ENCODE measurements around the gene SLC5A4.

SLC5A4 gene

DNA sequence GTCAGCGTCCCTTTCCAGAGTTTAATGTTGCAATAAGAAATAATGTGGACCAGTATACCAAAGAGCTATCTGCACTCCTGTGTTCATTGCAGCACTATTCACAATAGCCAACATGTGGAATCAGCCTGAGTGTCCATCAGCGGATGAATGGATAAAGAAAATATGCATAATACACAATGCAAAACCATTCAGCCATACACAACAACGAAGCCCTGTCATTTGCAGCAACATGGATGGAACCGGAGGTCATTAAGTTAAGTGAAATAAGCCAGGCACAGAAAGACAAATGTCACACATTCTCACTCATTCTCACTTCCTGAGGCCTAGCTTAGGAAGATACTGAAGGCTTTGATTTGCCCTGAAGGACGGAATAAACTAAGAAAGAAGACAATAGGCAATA is 22.1 kb downstream of the SLC5A4 start:
- DNase-seq = no peak

DNA sequence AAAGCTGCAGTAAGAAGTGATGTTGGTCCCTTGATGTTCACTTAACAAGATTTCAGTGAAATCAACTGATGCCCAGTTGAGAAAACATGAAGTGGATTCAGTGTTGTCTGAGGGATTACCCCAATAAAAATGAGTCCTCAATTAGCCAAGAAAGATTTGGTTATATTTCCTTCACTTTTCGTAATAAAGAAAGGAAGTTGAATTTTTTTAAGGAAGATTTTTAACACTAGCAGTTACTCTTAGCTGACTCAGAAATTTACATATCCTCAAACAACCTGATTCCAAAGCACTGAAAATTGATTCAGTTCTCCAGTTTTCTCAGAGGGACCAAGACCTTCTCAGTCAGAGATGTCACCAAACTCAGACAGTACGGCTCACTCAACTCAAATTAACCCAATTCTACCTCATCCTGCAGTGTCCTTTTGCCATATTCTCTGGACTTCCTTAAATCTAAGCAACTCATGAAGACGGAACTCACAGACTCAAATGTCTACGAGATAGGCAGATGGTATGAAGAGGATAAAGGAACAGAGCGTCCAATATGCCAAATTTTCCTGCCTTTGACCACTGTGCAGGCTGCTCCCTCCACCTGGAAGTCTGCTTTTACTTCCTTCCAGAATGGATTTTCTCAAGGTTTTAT is 22.8 kb downstream of the SLC5A4 start:
- no peak for DNase-seq

DNA sequence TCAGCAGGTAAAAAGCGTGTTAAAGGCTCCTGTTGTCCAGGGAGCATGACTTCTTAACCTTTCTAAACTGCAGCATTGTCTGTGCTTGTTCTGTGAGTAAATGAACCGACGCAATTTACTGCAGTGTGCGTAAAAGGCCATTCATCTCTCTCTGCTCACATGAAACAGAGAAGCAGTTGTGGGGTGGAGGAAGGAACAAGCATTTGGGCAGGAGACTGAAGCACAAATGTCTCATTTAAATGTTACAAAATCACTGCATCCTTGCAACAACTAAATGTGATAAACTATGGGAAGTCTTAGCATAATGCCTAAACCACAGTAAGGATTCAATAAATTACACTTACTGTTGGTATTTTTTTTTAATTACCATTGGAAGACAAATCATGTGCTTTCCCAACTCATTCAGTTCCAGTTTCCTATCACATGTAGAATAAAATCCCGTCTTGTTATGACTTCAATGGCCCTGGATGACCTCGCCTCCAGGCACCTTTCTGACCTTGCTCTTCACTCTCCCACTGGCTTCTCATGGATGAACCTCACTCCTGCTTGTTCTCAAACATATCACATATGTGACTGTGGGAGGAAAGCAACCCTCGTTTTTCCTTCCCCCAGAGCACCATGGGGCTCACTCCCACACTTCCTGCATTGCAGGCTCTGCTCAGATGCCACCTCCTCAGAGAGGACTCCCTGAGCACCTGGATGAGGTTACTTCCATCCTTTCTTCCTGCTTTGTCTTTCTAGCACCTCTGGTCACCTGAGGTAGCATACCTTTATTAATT is 28.6 kb downstream of the SLC5A4 start:
- DNase-seq = no peak

DNA sequence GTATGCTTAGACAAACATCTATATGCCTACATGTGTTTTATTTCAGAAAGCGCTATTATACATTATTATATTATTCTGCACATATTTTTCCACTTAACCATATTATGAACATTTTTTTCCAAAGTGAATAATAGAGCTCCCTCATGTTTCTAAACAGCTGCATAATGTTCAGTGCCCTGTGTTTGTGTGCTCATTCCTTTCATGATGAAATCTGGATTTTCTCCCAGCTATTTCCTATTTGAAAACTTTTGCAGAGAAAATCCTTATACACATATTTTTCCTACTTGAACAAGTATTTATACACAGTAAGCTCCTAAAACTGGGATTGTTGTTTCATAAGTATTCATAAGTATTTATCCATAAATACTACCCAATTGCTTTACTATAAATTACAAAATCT is 32.2 kb downstream of the SLC5A4 start:
- no peak for DNase-seq

DNA sequence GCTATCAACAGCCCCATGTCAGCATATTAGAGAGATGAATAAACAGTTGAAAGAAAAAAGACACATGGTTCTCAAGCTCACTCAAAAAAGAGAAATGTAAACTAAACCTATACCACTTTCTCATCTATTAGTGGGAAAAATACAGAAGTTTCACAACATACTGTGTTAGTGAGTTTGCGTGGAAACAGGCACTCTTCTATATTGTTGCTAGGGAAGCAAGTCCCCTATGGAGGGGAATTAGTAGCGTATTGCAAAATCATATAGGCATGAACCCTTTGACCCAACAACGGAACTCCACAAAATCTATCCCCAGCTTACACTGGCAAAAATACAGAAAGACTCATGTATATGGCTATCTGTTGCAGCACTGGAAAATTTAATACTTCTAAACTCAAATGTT is 36.1 kb downstream of the SLC5A4 start:
- DNase-seq = no peak

DNA sequence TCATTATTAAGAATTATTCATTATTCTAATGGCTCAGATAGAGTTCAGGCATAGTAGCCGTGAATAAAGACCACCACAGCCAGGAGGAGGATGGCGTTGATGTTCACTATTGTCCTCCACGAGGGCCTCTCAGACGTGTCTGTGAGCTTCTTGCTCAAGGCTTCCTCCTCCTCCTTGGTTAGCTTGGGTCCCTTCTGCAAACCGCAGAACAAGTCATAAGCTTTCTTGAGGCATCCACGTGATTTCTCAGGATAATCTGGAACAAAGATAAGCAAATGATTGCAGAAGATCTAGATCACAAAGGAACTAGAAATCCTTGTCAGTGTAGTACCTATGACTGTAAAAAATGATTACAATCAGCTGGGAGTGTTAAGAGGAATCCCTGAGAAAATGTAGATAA is 36.7 kb downstream of the SLC5A4 start:
- DNase-seq = peak in 1 of 51 donors; percentile 13

DNA sequence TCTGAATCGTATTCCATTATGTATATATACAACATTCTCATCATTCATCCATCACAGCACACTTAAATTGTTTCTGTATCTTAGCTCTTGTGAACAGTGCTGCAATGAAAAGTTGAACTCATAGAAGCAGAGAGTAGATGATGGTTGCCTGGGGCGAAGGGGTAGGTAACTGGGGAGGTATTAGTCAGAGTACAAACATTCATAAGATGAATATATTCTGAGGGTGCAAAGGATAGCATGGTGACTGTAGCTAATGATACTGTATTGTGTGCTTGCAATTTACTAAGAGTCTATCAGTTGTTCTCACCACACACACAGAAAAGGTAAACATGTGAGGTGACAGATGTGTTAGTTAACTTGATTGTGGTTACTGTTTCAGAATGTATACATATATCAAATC is 37.7 kb downstream of the SLC5A4 start:
- no peak for DNase-seq

DNA sequence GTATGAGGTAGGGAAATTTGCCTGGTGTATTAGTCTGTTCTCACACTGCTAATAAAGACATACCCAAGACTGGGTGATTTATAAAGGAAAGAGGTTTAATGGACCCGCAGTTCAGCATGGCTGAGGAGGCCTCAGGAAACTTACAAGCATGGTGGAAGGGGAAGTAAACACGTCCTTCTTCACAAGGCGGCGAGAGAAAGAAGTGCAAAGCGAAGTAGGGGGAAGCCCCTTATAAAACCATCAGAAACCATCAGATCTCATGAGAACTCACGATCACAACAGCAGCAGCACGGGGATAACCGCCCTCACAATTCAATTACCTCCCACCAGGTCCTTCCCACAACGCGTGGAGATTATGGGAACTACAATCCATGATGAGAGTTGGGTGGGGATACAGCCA is 38.2 kb downstream of the SLC5A4 start:
- no peak for DNase-seq

DNA sequence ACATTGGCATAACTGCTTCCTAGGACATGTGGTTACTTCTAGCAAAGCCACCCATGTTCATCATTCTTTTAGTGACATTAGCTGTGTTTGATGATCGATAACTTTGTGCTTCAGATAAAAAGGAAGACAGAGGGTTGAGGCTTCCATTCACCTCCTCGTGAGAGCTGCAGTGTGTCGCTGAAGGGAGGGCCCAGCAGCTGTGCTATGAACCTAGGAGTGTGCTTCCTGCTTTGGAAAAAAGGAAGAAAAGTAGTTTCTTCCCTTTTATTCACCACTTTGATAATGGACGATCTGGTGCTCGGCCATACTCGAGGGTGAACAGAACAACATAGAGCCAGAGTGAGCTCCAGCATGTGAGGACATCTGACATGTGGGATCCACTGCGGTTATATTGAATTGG is 44.1 kb downstream of the SLC5A4 start:
- DNase-seq = no peak

DNA sequence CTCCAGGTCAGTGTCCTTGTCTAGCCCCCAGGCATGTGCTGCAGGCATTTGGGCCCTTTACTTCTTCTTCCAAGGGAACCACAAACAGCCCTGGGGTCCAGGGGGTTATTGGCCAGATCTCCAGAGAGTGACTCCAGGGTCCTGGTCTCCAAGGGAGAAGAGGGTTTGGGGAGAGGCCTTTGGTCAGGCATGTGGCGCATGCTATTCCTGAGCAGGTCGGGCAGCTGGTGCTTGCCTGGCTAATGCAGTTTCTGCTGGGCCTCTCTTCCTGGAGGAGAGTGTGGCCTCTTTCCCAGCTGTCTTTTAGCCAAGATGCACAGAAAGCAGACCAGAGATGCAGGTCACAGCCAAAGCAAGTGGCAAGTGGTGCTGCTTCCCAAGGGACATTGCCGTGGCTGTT is 46.5 kb downstream of the SLC5A4 start:
- no peak for DNase-seq

DNA sequence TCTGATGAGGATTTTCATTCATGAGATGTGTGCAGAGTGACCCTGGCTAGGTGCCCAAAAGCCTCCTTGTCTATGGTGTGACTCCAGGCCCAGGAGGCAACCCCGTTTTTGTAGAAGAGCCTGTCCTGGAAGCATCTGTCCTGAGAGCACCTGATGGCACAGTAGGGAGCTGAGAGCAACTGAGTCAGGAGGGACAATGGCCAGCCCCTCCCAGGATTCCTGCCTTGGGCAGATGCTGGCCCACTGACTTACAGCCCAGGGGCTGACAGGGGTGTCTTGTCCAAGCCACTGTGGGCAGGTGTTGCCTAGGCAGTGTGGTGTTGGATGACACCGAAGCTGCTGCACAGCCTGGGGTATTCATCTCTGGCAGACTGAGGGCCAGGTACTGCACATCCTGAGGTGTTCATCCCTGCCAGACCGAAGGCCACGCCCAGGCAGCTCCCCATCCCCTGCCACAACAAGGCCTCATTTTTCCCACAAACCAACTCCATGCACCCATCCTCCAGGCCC is 47.1 kb downstream of the SLC5A4 start:
- DNase-seq = no peak

DNA sequence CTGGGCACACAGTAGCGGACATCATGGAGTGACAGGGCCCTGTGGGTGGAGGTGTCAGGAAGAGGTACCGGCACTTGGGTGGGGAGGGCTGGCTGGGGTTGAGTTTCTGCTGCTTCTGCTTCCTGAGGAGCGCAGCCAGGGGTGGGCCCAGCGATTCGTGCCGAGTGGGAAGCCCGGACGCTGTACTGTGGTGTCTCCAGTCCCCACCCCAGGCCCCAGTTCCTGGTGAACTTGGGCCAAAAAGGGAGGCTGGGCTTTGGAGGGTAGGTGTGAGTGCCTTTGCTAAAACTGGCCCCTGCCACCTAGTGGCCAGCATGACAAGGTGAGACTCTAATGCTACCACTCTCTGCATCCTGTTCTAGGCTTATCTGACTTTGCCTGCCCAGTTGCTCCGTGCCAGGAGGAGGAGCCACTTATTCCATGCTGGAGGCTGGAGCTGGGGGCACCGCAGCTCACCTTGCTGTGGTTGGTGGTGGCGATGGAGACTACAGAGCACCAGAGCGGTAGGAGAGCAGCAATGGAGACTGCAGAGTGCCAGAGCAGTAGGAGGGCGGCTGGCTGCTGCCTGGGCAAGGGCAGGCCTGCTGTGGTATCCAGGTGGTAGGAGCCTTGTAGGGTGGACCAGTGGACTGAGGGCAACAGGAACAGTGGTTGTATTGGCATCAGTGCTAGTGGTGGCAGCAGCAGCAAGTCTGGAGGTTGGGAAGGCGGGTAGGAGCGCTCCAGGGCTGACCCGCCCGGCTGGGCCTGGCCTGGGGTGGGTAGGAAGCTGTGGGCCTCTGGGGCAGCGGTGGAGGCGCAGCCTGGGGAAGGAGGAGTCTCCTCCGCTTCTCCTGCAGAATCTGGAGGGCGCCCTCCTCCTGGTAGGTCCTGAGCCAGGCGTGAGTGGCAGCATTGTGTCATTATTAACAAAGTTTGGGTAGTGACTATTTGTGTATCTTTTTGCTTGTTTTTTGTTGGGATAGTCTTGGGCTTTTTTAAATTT is 48.1 kb downstream of the SLC5A4 start:
- DNase-seq = peak in 1 of 51 donors; percentile 13

DNA sequence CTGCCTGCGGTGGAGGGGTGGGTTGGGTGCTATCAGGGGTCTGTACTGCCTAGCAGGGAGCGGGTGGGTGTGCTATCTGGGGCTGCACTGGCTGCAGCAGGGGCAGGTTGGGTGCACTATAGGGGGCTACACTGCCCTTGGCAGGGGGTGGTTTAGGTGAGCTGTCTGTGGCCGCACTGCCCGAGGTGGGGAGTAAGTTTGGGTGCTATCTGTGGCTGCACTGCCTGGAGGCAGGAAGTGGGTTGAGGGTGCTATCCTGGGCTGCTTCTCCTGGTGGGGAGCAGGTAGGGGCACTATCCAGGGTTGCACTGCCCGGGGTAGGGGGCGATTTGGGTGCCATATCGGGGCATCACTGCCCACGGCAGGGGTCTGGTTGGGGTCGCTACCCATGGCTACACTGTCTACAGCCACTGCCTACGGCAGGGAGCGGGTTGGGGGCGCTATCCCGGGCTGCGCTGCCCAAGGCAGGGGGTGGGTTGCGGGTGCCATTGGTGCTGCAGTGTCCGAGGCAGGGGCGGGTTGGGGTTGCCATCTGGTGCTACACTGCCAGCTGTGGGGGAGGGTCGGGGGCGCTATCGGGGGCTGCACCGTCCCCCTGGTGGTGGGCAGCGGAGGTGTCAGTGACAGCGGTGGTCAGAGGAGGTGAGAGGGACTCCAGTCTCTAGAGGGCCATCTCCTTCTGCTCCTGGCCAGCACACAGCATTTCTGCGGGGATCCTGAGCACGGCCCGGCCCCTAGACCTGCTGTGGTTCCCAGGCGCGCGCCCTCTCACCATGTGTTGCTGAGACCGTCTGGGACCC is 49.0 kb downstream of the SLC5A4 start:
- DNase-seq = no peak

DNA sequence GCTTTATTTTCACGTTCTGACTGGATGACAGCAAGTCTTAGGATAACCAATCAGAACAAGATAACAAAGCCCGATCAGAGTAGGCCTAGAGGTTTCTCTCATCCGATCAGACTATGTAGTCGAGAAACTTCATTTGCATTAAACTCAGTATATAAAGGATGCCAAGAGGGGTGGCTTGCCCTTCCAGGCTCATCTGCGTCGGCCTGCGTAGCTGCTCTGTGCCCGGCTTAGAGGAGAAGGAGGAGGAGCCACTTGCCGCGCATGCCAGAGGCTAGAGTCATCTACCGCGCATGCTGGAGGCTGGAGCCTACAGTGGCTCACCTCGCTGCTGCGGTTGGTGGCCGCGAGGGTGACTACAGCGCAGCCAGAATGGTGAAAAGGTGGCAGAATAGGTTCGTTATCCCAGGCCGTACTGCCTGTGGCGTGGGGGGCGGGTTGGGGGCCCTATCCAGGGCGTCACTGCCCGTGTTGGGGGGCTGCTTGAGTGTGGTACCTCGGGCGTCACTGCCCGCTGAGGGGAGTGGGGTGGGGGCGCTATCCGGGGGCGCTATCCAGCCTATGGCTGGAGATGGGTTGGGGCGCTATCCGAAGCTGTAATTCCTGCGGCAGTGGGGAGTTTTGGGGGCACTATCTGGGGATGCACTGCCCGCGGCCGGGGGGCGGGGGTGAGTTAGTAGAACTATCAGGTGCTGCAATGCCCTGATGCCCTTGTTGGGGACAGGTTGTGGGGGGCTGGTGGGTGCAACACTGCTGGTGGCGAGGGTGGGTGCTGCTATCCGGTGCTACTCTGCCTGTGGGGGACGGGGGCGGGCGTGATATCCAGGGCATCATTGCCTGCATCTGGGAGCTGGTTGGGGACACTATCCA is 50.1 kb downstream of the SLC5A4 start, which contains the start of gene RFPL2:
Gene RFPL2 (minus strand): TSS at position 218 of the 867 bp plus-strand sequence. CDS start 2,622 bp downstream, outside the sequence.
- DNase-seq = peak in 16 of 51 donors; percentile 6 to 56 (median 33)

DNA sequence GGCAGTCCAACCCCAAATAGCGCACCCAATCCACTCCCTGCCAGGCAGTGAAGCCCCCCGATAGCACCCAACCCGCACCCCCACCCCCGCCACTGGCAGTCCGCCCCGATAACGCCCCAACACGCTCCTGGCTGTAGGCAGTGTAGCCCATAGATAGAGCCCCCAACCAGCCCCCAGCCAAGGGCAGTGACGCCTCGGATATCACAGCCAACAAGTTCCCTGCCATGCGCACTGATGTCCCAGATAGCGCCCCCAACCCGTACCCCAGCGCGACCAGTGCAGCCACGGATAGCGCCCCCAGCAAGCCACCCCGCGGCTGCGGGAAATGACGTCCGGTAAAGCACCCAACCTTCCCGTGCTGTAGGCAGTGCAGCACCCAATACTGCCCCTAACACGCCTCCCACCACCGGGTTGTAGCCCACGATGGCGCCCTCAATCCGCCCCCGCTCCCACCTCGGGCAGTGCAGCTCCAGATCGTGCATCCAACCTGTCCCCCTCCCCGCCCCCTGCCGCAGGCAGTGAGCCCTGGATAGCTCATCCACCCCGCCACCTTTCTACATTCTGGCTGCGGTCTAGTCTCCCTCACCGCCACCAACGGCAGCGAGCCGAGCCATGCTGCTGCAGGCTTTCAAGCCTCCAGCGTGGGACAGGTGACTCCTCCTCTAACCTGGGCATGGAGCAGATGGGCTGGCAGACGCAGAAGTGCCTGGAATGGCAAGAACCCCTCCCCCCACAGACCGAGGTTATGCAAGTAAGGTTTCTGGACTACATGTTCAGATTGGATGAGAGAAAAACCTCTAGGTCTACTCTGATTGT is 50.9 kb downstream of the SLC5A4 start:
- peak in 7 of 51 donors; percentile 10 to 52 (median 18) for DNase-seq

DNA sequence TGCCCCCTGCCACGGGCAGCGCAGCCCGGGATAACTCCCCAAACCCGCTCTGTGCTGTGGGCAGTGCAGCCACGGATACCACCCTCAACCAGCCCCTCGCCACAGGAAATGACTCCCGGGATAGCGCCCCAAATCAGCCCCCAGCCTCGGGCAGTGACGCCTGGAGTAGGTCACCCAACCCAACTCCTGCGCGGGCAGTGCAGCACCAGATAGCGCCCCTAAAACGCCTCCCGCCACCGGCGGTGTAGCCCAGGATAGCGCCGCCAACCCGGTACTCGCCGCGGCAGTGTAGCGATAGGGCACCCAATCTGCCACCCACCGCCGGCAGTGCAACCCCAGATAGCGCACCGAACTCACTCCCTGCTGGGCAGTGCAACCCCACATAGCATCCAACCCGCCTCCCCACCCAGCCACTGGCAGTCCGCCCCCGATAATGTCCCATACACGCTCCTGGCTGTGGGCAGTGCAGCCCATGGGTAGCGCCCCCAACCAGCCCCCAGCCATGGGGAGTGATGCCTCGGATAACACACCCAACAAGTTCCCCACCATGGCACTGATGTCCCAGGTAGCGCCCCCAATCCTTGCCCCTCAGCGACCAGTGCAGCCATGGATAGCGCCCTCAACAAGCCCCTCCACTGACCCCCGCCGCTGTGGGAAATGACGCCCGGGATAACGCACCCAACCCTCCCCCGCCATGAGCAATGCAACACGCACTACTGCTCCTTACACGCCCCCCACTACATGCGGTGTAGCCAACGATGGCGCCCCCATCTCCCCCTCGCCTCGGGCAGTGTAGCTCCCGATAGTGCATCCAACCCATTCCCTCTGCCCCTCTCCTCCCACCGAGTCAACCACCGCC is 51.7 kb downstream of the SLC5A4 start:
- DNase-seq = peak in 1 of 51 donors; percentile 13

DNA sequence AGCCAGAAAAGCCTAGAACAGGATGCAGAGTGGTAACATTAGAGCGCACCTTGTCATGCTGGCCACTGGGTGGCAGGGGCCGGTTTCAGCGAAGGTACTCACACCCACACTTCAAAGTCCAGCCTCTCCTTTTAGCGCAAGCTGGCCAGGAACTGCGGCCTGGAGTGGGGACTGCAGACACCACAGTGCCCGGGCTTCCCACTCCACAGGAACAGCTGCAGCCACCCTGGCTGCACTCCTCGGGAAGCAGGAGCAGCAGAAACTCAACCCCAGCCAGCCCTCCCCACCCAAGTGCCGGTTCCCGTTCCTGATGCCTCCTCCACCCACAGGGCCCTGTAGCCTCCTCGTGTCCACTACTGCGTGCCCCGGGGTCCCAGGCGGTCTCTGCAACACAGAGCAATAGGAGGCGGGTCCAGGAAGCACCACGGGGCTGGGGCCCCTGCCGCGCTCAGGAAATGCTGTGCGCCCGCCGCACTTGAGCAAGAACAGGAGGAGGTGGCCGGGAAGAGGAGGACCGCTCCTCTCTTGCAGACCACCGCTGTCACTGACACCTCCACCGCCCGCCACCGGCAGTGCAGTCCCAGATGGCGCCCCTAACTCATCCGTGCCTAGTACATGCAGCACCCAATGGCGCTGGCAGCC is 52.5 kb downstream of the SLC5A4 start:
- peak in 16 of 51 donors; percentile 4 to 52 (median 26) for DNase-seq

Measured in hypothalamus (tissue), 51 donors.